ENCODE measurements around the gene ACAP1. TPM values are rescaled to one million over a fixed set of nuclear protein-coding genes. Genes with fewer than 3 reads are reported as not detected.

The ACAP1 gene
- total and polyA plus RNA-seq, 2 donors (not counting 1 experiment from before 2014, with no cell fraction given) = 0.06 to 2.1 TPM

- Histone ChIP-seq H3K4me3 (replicated peaks in 1 of 4; ENCODE audit: control extremely low read depth in 1 of 4, insufficient read depth in 1 of 4, low read depth in 3 of 4, low read length in 4 of 4) (peak within 1 kb of the TSS in 1 of 4 experiments; percentile 10), H2AFZ (ENCODE audit: low read length) (no peak within 1 kb of the TSS), H3K4me1 (ENCODE audit: control insufficient read depth, extremely low read depth, insufficient read depth, low read length) (no peaks in the 10 kb centered on the region), H3K4me2 (ENCODE audit: extremely low read depth, insufficient read depth, low read length) (peak within 1 kb of the TSS; percentile 23), H3K27ac (ENCODE audit: insufficient read depth, low read length) (no peak within 1 kb of the TSS), H3K36me3 (ENCODE audit: control insufficient read depth, insufficient read depth, low read length) (no peaks in the 10 kb centered on the region), H4K20me1 (ENCODE audit: control insufficient read depth, extremely low read depth, insufficient read depth, low read length) (no peaks in the 10 kb centered on the region), H3K9me3 (ENCODE audit: control insufficient read depth, insufficient read depth, low read depth, low read length) (no peaks in the 10 kb centered on the region), H3K79me2 (ENCODE audit: control insufficient read depth, insufficient read depth, low read length) (no peaks in the 10 kb centered on the region), H3K27me3 (ENCODE audit: control insufficient read depth, insufficient read depth, low read length) (peaks cover 38% of the 10 kb centered on the region), H3K9ac (ENCODE audit: insufficient read depth, low read length) (no peak within 1 kb of the TSS)
- no peak for DNase-seq (ENCODE audit: low read depth in 2 of 2)
- no peak for TF ChIP-seq CTCF (conservative IDR thresholded peaks at IDR 0.05 in 1 of 2, IDR thresholded peaks at IDR 0.05 in 1 of 2; ENCODE audit: low read depth in 1 of 2, low read length in 2 of 2)
- TF ChIP-seq EZH2 (IDR thresholded peaks at IDR 0.05; ENCODE audit: low read length, missing control alignments) = peak; percentile 79
These were observed 41.6 kb upstream of the ACAP1 start, which contains the start of gene YBX2 for GRCh38 chr17:7294614-7295153. Gene YBX2 (minus strand): TSS chr17:7294639. CDS start chr17:7294500, 139 bp downstream.

GRCh38 chr17:7295230-7296180, 40.8 kb upstream of the ACAP1 start:
- Histone ChIP-seq H4K20me1 (ENCODE audit: control insufficient read depth, extremely low read depth, insufficient read depth, low read length) (no peaks in the 10 kb centered on the region), H3K27me3 (ENCODE audit: control insufficient read depth, insufficient read depth, low read length) (peaks cover 33% of the 10 kb centered on the region), H3K4me3 (replicated peaks in 1 of 4; ENCODE audit: control extremely low read depth in 1 of 4, insufficient read depth in 1 of 4, low read depth in 3 of 4, low read length in 4 of 4) (peak overlapping the region in 1 of 4 experiments; percentile 33), H2AFZ (ENCODE audit: low read length) (no peak overlapping the region), H3K27ac (ENCODE audit: insufficient read depth, low read length) (no peak overlapping the region), H3K9me3 (ENCODE audit: control insufficient read depth, insufficient read depth, low read depth, low read length) (no peaks in the 10 kb centered on the region), H3K79me2 (ENCODE audit: control insufficient read depth, insufficient read depth, low read length) (no peaks in the 10 kb centered on the region), H3K9ac (ENCODE audit: insufficient read depth, low read length) (no peak overlapping the region), H3K36me3 (ENCODE audit: control insufficient read depth, insufficient read depth, low read length) (no peaks in the 10 kb centered on the region), H3K4me1 (ENCODE audit: control insufficient read depth, extremely low read depth, insufficient read depth, low read length) (no peaks in the 10 kb centered on the region), H3K4me2 (ENCODE audit: extremely low read depth, insufficient read depth, low read length) (peak overlapping the region; percentile 70)
- no peak for TF ChIP-seq CTCF (conservative IDR thresholded peaks at IDR 0.05 in 1 of 2, IDR thresholded peaks at IDR 0.05 in 1 of 2; ENCODE audit: low read depth in 1 of 2, low read length in 2 of 2)
- TF ChIP-seq EZH2 (IDR thresholded peaks at IDR 0.05; ENCODE audit: low read length, missing control alignments) = no peak
- no peak for DNase-seq (ENCODE audit: low read depth in 2 of 2)

DNA sequence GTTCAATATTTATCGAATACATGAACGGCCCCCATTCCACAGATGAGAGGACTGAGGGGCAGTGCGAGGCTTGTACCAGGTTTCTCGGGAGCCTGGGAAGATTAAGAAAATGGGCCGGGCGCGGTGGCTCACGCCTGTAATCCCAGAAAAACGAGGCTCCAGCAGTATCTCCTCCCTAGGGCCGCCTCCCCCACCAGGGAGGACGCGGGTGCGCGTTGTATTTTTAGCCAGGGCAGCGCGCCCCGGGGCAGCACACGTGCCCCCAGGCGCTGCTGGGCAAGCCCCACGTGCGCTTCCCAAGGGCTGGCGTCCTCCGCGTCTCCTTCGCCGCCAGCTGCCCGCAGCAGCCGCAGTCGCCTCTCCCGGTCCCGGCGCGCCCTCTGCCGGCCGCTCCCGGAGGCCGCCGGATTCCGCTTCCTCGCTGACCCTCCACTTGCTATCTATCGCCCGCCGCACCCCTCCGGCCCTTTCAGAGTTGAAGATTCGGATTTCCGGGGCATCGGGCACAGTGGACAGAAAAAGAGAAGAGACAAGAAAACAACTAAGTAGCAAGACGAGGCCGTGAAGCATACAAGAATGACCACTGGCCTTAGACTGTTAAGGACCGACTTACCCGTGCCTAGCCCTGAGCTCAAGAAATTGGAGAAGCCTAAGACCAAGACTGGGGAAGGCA, 40.0 kb upstream of the ACAP1 start:
- no peaks in the 10 kb centered on the region for H3K79me2 ChIP-seq (ENCODE audit: control insufficient read depth, insufficient read depth, low read length)
- TF ChIP-seq EZH2 (IDR thresholded peaks at IDR 0.05; ENCODE audit: low read length, missing control alignments) (no peak), CTCF (conservative IDR thresholded peaks at IDR 0.05 in 1 of 2, IDR thresholded peaks at IDR 0.05 in 1 of 2; ENCODE audit: low read depth in 1 of 2, low read length in 2 of 2) (peak; percentile 61 to 84)
- no peak overlapping the region for H3K27ac ChIP-seq (ENCODE audit: insufficient read depth, low read length)
- H2AFZ ChIP-seq (ENCODE audit: low read length) = peak overlapping the region; percentile 65
- no peaks in the 10 kb centered on the region for H3K36me3 ChIP-seq (ENCODE audit: control insufficient read depth, insufficient read depth, low read length)
- DNase-seq (ENCODE audit: low read depth in 2 of 2) = peak; percentile 67 to 76
- peak overlapping the region; percentile 70 for H3K4me2 ChIP-seq (ENCODE audit: extremely low read depth, insufficient read depth, low read length)
- H3K4me1 ChIP-seq (ENCODE audit: control insufficient read depth, extremely low read depth, insufficient read depth, low read length) = no peaks in the 10 kb centered on the region
- no peaks in the 10 kb centered on the region for H3K9me3 ChIP-seq (ENCODE audit: control insufficient read depth, insufficient read depth, low read depth, low read length)
- H4K20me1 ChIP-seq (ENCODE audit: control insufficient read depth, extremely low read depth, insufficient read depth, low read length) = no peaks in the 10 kb centered on the region
- H3K9ac ChIP-seq (ENCODE audit: insufficient read depth, low read length) = peak overlapping the region; percentile 7
- peak overlapping the region in 1 of 4 experiments; percentile 33 for H3K4me3 ChIP-seq (replicated peaks in 1 of 4; ENCODE audit: control extremely low read depth in 1 of 4, insufficient read depth in 1 of 4, low read depth in 3 of 4, low read length in 4 of 4)
- H3K27me3 ChIP-seq (ENCODE audit: control insufficient read depth, insufficient read depth, low read length) = peaks cover 28% of the 10 kb centered on the region
